Measurements from ENCODE around the gene DOCK11.
"Not testable (repeated sequence)": the region's sequence is repeated elsewhere in the genome, so short reads cannot be mapped to it uniquely, and the experiment has no call there.

The DOCK11 gene

DNA sequence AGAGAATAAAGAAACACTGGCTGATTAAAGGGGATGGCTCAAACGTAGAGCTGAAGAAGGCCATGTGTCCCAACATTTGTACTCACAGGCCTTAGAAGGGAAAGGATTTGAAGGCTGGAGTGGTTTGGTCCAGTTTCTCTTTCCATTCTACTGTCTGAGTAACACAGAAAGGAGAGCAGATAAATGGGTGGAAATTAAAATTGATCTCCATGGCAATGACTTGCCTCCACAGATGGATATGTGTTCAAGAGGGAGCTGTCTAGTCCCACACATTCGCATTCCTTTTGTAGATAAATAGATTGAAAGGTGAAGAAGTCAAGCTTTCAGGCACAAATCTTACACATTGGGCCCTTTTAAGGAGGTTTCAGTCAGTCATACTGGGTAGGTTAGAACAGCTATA lies 74.6 kb downstream of the DOCK11 start:
- DNase-seq (ENCODE audit: low read depth), result no peak

DNA sequence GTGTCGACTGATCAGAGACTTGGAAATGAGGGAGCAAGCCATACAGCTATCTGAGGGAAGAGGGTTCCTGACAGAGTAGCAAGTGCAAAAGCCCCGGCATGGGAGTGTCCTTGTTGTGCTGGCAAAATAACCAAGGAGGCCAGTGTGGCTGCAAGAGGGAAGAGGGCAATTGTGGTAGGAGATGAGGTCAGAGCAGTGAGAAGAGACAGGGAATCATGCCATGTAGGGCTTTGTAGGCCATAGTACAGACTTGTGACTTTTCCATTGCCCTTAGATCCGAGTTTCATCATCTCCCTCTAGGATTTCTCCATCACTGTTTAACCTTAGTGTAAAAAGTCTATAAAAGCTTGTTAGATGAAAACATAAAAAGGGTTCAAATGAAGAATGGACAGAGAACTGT lies 76.2 kb downstream of the DOCK11 start:
- DNase-seq (ENCODE audit: low read depth), result no peak

DNA sequence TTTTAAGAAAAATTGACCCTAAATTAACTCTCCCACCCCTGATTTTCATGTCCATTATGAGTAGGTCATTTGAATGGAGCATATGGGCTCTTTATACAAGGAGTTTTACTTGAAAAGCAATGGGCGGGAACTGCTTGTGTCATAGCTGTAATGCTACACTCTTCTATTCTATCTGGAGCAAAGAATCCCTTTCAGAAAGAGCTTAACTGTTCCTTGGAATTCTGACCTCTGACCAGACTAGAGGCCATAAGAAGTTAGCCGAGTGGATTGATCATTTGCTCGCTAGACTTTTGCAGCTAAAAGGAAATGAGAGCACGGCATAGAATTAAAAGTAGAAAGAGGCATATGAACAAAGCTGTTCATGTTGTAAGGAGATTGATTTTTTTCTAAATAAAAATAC lies 79.1 kb downstream of the DOCK11 start:
- DNase-seq (ENCODE audit: low read depth), result no peak

- no peak for DNase-seq (ENCODE audit: low read depth)
Observed at GRCh38 chrX:118577041-118577440, 81.4 kb downstream of the DOCK11 start.

DNA sequence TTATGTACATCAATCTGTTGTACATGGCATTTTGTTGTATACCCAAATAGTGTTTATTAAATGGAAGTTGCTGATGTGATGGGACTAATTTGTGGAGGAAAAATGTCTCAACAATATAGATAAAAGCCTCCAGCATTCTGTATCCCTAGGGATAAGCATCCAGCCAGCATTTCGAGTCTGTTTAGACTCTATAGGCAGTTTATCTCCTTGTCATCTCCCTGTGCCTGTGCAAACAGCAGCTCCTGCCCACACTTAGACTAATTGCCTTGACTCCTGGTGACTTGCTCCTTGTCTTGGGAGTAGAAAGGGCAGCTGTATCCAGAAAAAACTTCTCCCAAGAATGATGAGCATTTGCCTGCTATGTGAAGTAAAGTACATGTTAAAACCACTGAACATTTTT lies 83.8 kb downstream of the DOCK11 start:
- no peak for DNase-seq (ENCODE audit: low read depth)

- not testable (repeated sequence) for DNase-seq (ENCODE audit: low read depth)
Observed at GRCh38 chrX:118582926-118583325, 87.3 kb downstream of the DOCK11 start.

GRCh38 chrX:118583781-118584180 lies 88.2 kb downstream of the DOCK11 start:
- no peak for DNase-seq (ENCODE audit: low read depth)

DNA sequence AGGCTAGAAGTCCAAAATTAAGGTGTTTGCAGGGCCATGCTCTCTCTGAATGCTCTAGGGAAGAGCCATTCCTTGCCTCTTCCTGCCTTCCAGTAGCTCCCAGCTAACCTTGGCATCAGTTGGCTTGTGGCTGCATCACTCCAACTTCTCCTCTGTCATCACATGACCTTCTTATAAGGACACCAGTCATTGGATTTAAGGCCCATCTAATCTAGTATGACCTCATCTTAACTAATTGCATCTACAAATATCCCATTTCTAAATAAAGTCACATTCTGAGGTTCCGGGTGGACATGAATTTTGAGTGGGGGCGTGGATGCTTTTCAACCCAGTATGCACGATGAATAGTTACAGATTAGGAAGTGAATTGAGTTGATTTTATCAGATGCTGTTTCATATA lies 89.7 kb downstream of the DOCK11 start:
- no peak for DNase-seq (ENCODE audit: low read depth)

- not testable (repeated sequence) for DNase-seq (ENCODE audit: low read depth)
Observed at GRCh38 chrX:118586206-118586605, 90.6 kb downstream of the DOCK11 start.

GRCh38 chrX:118588715-118589114 lies 93.1 kb downstream of the DOCK11 start:
- no peak for DNase-seq (ENCODE audit: low read depth)

DNA sequence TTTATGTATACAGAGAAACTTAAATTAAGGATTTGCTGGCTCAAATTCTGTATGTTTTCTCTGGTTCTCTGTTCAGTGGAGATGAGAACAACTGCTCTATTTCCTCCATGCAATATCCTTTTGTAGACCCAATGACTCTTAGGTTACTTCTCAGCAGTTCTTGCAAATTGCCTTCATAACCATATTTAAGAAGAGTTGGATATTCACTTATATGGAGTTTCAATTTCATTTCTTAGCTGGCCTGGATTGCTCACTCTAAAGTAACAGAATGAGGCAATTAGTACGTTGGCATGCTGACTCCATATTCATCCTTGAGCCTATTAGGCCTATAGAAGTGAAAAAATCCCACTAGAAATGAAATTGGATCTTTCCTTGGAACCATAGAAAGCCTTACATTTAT lies 93.6 kb downstream of the DOCK11 start:
- DNase-seq (ENCODE audit: low read depth), result no peak

GRCh38 chrX:118593407-118593806 lies 97.8 kb downstream of the DOCK11 start:
- DNase-seq (ENCODE audit: low read depth), result no peak

GRCh38 chrX:118594697-118595420 lies 99.2 kb downstream of the DOCK11 start:
- no peak for DNase-seq (ENCODE audit: low read depth)

- no peak for DNase-seq (ENCODE audit: low read depth)
Observed at GRCh38 chrX:118595501-118596042, 100.0 kb downstream of the DOCK11 start.

DNA sequence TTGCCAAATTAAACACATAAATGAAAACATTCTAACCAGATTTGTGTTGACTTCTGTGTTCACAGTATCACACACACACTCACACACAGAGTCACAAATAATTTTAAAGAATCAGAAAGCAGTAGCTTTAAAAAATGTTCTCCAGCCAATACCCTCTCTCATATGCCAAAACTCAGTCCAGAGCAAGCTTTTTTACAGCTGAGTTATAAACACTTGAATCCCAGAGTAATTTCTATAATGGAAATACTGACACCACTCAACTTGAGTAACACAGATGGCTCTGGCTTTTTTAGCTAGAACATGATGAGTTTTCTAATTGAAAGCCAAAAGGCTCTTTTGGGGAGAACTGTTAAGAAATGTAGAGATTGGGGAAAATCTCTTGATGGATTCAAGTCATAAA lies 100.8 kb downstream of the DOCK11 start:
- DNase-seq (ENCODE audit: low read depth), result no peak

- peak; percentile 7 for DNase-seq (ENCODE audit: low read depth)
Observed at GRCh38 chrX:118603981-118604380, 108.4 kb downstream of the DOCK11 start.

DNA sequence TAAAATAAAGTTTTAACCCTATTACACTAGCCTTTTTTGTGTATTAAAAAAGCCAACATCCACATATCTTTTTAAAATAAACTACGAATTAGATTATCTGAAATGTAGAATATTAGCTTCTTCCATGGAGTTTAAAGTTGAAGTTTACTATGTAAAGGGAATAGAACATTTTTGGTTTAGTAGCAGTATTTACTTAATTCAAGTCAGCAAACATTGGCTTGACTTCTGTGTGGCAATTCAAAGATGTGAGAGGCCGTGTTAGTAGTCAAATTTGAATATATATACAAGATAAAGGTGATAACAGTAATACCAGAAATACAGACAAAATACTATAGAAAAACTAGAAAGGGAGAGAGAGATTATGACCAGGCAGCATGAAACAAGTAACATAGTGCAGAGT lies 116.7 kb downstream of the DOCK11 start:
- no peak for DNase-seq (ENCODE audit: low read depth)

DNA sequence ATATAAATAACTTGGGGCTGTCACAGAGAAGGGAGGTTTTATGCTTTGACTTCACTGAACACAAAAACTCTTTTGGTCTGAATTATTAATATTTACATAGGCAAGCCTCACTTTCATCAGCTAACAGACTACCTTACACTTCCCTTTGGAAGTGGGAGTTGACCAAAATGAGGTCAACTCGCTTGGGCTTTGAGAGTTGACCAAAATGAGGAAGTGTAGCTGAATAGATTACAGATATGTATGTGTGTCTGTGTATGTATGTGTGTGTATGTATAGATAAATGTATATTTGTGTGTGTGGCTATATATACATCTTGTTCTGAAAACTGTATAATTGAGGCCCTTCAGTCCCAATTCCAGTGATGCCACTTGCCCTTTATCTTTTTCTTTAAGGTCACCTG lies 118.5 kb downstream of the DOCK11 start:
- no peak for DNase-seq (ENCODE audit: low read depth)

GRCh38 chrX:118615141-118615540 lies 119.5 kb downstream of the DOCK11 start:
- no peak for DNase-seq (ENCODE audit: low read depth)

- no peak for DNase-seq (ENCODE audit: low read depth)
Observed at GRCh38 chrX:118621081-118621759, 125.6 kb downstream of the DOCK11 start.

DNA sequence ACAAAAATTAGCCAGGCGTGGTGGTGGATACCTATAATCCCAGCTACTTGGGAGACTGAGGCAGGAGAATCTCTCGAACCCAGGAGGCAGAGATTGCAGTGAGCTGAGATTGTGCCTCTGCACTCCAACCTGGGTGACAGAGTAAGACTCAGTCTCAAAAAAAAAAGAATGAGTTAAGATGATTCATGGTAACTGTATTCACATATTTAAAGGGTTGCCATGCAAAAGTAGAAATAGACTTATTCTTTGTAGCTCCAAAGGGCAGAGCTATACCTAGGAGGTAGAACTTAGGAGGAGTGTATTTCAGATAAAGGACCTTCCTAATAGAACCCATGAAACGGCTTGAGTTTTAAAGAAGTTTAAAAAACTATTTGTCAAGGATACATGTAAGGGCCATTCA lies 127.4 kb downstream of the DOCK11 start:
- no peak for DNase-seq (ENCODE audit: low read depth)

GRCh38 chrX:118626346-118626745 lies 130.7 kb downstream of the DOCK11 start:
- DNase-seq (ENCODE audit: low read depth), result no peak

- no peak for DNase-seq (ENCODE audit: low read depth)
Observed at GRCh38 chrX:118627084-118627758, 131.6 kb downstream of the DOCK11 start.

Measured in T follicular helper cell (primary cell).